Psoas muscle (tissue), 8 donors: ENCODE measurements around the gene PRMT9. TPM values are rescaled to one million over a fixed set of nuclear protein-coding genes. Genes with fewer than 3 reads are reported as not detected.

ENCODE experiments used
- ATAC-seq, 4 donors: fragments of 200-7000 bp; cut with Tn5 transposase; one replicate each; pipeline ENCODE4 v1.9.1; 2020; ENCODE audit warnings: moderate library complexity in 3 of 4, mild to moderate bottlenecking in 2 of 4
- DNase-seq, 2 donors: peaks; one replicate each; pipeline ENCODE4 v3.0.0-alpha.2; 2020
- H3K27ac ChIP-seq: fragments of 200-600 bp; one replicate; pipeline ENCODE4 v1.8.0; 2022
- H3K27me3 ChIP-seq, 3 donors: fragments of 200-600 bp in 1 of 3; one replicate each; pipeline versions ENCODE4 v1.6.1 to v1.8.0; 2013 to 2022; ENCODE audit warnings: low read length in 2 of 3, mild to moderate bottlenecking in 2 of 3, moderate library complexity in 1 of 3; ENCODE audit not compliant: insufficient read depth in 3 of 3
- H3K36me3 ChIP-seq, 2 donors: fragments of 200-600 bp in 1 of 2; one replicate each; pipeline versions ENCODE4 v1.6.1 to v1.8.0; 2013 to 2022; ENCODE audit warnings: low read depth in 1 of 2, mild to moderate bottlenecking in 1 of 2, moderate library complexity in 1 of 2; ENCODE audit not compliant: insufficient read depth in 1 of 2
- H3K4me1 ChIP-seq: fragments of 200-600 bp; one replicate; pipeline ENCODE4 v1.8.0; 2022
- H3K4me3 ChIP-seq: fragments of 200-600 bp; one replicate; pipeline ENCODE4 v1.8.0; 2022; ENCODE audit warnings: mild to moderate bottlenecking
- H3K9me3 ChIP-seq: fragments of 200-600 bp; one replicate; pipeline ENCODE4 v1.8.0; 2022
- WGBS, 3 donors: extraction: QIAGEN DNeasy Blood & Tissue Kit; methylation state at CpG; one replicate each; pipeline versions ENCODE4 v1.1.6 to v1.1.7; 2013; 5-methylcytosine and 5-hydroxymethylcytosine counted together
- intact Hi-C, 2 donors: fragments of 100-400 bp; cut with DNase I; formaldehyde crosslinking; loops; one replicate each; pipeline versions ENCODE4 v1.11.0 to v1.14.2; 2022
- polyA plus RNA-seq, 3 donors: library from polyadenylated mRNA; stranded (reverse); fragments of 200-250 nt; gene quantifications; one replicate each; pipeline ENCODE4 v1.2.3, GENCODE V29; 2013
- total RNA-seq, 4 donors: library from RNA; stranded (reverse); fragmentation: NEBNext Ultra II Directional in 2 of 4; extraction: Animal tissue kit (Norgen Biotek cat#: 25700) in 2 of 4; gene quantifications; one replicate each; pipeline versions ENCODE4 v1.2.1 to v1.2.4, GENCODE V29; 2021 to 2023
- TF ChIP-seq, protein P1 (sequence below): fragments of 200-600 bp; IDR thresholded peaks from one replicate; pipeline ENCODE4 v1.8.0; 2022; ENCODE audit warnings: antibody characterized with exemption
- donor health status: healthy with polysubstance abuse.
- donor health status: DM: no; HTN: no; CAD: no; lungs with moderate emphysema.
- donor health status: Bipolar disorder and iron deficiency.
- donor health status: healthy.
- donor health status: DM: yes; HTN: yes; CAD: no.
- donor health status: DM: no; HTN: no; CAD: no.
- donor health status: DM: no; HTN: no; CAD: no.
- donor health status: DM: yes; HTN: yes; CAD: no.

PRMT9 gene
- total and polyA plus RNA-seq, 7 donors, result 1.8 to 5.8 (median 4.3) TPM

DNA sequence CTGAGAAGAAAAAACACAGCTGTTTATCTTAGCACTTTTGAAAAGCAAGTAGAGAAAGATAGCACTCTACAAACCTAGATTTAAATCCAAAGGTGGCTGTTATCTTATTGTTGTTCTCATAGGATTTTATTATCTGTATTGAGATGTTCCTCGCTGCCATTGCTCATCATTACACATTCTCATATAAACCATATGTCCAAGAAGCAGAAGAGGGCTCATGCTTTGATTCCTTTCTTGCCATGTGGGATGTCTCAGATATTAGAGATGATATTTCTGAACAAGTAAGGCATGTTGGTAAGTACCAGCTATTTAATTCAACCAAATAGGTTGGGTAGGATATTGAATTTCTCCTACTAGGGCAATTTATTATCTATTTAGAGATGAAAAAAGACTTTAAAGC is 50.3 kb downstream of the PRMT9 start:
- Histone ChIP-seq H3K27ac (no peak overlapping the region), H3K27me3 (no peaks in the 10 kb centered on the region), H3K4me1 (peaks cover 9% of the 10 kb centered on the region), H3K9me3 (no peaks in the 10 kb centered on the region), H3K36me3 (peaks cover 12 to 98% of the 10 kb centered on the region in 2 donors), H3K4me3 (no peak overlapping the region)
- DNase-seq, result no peak
- no peak for ATAC-seq
- TF ChIP-seq, protein P1, sequence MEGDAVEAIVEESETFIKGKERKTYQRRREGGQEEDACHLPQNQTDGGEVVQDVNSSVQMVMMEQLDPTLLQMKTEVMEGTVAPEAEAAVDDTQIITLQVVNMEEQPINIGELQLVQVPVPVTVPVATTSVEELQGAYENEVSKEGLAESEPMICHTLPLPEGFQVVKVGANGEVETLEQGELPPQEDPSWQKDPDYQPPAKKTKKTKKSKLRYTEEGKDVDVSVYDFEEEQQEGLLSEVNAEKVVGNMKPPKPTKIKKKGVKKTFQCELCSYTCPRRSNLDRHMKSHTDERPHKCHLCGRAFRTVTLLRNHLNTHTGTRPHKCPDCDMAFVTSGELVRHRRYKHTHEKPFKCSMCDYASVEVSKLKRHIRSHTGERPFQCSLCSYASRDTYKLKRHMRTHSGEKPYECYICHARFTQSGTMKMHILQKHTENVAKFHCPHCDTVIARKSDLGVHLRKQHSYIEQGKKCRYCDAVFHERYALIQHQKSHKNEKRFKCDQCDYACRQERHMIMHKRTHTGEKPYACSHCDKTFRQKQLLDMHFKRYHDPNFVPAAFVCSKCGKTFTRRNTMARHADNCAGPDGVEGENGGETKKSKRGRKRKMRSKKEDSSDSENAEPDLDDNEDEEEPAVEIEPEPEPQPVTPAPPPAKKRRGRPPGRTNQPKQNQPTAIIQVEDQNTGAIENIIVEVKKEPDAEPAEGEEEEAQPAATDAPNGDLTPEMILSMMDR, result no peak
- intact Hi-C loops, result no loop called here
- 97 to 100% (median 98%) methylated on average over 1 of the region's 1 CpG for WGBS, 3 donors

DNA sequence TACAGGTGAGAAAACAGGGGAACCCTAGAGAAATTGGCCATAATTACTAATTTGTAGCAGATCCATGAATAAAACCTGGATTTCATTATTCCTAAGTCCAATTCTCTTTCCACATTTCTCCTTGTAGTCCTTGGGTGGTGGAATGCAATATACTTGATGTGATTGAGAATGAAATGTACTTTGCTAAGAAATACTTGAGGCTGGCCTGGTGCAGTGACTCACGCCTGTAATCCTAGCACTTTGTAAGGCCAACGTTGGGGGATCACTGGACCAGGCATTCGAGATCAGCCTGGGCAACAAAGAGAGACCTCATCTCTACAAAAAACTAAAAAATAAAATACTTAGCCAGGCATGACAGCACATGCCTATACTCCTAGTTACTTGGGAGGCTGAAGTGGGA is 50.9 kb downstream of the PRMT9 start:
- no peak for DNase-seq
- H3K4me1 ChIP-seq, result peaks cover 9% of the 10 kb centered on the region
- H3K27me3 ChIP-seq, result no peaks in the 10 kb centered on the region
- peak in 3 of 4 donors; percentile 53 to 76 (median 66) for ATAC-seq
- H3K9me3 ChIP-seq, result no peaks in the 10 kb centered on the region
- H3K4me3 ChIP-seq, result no peak overlapping the region
- TF ChIP-seq, protein P1, result no peak
- H3K36me3 ChIP-seq, result peaks cover 12 to 98% of the 10 kb centered on the region in 2 donors
- H3K27ac ChIP-seq, result no peak overlapping the region
- intact Hi-C loops, result no loop called here
- 76 to 85% (median 81%) methylated on average over 3 of the region's 3 CpGs for WGBS, 3 donors

DNA sequence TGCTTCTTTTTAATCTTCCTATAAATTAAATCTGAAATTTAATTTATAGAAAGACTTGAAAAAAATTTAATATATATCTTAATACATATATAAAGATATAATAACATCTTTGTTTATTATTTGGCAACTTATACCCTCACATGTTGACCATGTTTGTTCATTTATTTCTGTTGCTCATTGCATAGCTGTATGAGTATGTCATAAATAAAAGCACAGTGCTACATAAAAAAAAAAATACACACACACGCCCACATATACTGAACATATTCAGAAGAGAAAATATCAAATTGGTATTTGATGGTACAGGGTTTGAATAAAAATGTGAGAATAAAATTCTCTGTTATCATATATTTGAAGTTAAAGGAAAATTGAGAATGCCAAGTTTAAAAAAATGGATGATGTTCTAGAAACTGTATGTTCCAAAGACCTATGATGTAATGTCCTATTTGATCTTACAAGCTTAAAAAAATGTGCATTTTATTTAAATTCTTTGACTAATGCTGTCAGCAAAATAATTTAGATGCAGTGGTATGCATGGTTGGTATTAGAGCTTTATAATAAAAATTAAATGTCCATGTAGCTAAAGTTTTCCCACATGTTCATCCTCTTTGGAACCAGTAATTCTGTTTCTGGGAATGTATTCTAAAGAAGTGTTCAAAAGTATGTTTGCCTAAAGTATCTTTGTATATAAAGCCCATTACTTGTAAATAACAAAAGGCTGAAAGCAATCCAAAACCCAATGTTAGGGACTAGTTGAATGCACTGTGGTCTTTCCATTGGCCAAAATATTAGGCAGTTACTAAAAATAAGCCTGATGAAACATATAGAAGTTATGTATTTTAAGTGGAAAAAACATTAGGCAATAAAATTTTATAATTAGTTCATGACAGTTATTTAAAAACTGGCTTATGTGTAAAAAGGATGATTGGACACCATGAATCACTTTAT is 53.9 kb downstream of the PRMT9 start:
- H3K27ac ChIP-seq, result no peak overlapping the region
- H3K4me1 ChIP-seq, result peaks cover 9% of the 10 kb centered on the region
- intact Hi-C loops, result no loop called here
- H3K4me3 ChIP-seq, result no peak overlapping the region
- H3K27me3 ChIP-seq, result no peaks in the 10 kb centered on the region
- DNase-seq, result no peak
- TF ChIP-seq, protein P1, result no peak
- ATAC-seq, result peak in 1 of 4 donors; percentile 46
- peaks cover 17 to 91% of the 10 kb centered on the region in 2 donors for H3K36me3 ChIP-seq
- H3K9me3 ChIP-seq, result no peaks in the 10 kb centered on the region
- WGBS, 3 donors, result 91 to 96% (median 94%) methylated on average over 1 of the region's 1 CpG

DNA sequence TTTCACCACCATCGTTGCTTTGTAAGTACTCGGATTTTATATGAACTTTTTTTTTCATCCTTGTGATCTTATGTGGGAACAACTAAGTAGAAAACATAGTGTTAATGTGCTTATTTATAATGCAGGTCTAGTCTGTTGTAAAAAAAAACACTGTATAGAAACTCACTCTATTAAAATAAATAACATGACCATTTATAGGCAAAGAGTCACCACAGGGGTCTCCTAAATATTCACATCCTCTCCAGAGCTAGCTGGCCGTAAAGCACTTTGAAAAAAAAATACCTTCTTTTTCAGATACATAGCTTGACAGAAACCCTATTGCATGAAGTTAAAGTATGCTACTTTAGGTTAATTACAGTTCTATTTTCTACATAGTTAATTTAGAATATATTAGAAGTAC is 55.5 kb downstream of the PRMT9 start:
- WGBS, 3 donors, result 68 to 73% (median 70%) methylated on average over 3 of the region's 3 CpGs
- H3K4me1 ChIP-seq, result peaks cover 9% of the 10 kb centered on the region
- H3K4me3 ChIP-seq, result no peak overlapping the region
- TF ChIP-seq, protein P1, result no peak
- DNase-seq (no peak), ATAC-seq (no peak)
- intact Hi-C loops, result no loop called here
- no peak overlapping the region for H3K27ac ChIP-seq
- peaks cover 15 to 91% of the 10 kb centered on the region in 2 donors for H3K36me3 ChIP-seq
- no peaks in the 10 kb centered on the region for H3K27me3 ChIP-seq
- no peaks in the 10 kb centered on the region for H3K9me3 ChIP-seq
